IPS-15b (cell line): ENCODE results near the gene FAM90A26.
"Not testable (repeated sequence)": the region's sequence is repeated elsewhere in the genome, so short reads cannot be mapped to it uniquely, and the experiment has no call there.

Source experiments
- H3K27me3 ChIP-seq: one replicate; pipeline ENCODE4 v1.6.1; 2013; ENCODE audit warnings: low read length; ENCODE audit not compliant: control insufficient read depth, insufficient read depth
- H3K36me3 ChIP-seq: one replicate; pipeline ENCODE4 v1.6.1; 2013; ENCODE audit warnings: low read length; ENCODE audit not compliant: control insufficient read depth, insufficient read depth
- H3K4me1 ChIP-seq: one replicate; pipeline ENCODE4 v1.6.1; 2013; ENCODE audit warnings: mild to moderate bottlenecking, low read length; ENCODE audit not compliant: control insufficient read depth, insufficient read depth
- H3K4me3 ChIP-seq: one replicate; pipeline ENCODE4 v1.5.1; 2013; ENCODE audit warnings: low read depth, low read length
- H3K9ac ChIP-seq: one replicate; pipeline ENCODE4 v1.6.1; 2013; ENCODE audit warnings: low read depth, mild to moderate bottlenecking, low read length
- H3K9me3 ChIP-seq: one replicate; pipeline ENCODE4 v1.6.1; 2013; ENCODE audit warnings: mild to moderate bottlenecking, low read length; ENCODE audit not compliant: control insufficient read depth, insufficient read depth

Gene FAM90A26

GRCh38 chr4:9214701-9215100 lies 44.5 kb downstream of the FAM90A26 start:
- not testable (repeated sequence) for H3K9ac ChIP-seq, H3K9me3 ChIP-seq, H3K4me1 ChIP-seq, H3K4me3 ChIP-seq, H3K27me3 ChIP-seq, H3K36me3 ChIP-seq

GRCh38 chr4:9215105-9215504 lies 44.9 kb downstream of the FAM90A26 start, which contains the start of gene USP17L11:
TSS of gene USP17L11 (plus strand) at chr4:9215405. CDS start at chr4:9215405, 0 bp downstream.
- H3K27me3 ChIP-seq, H3K9ac ChIP-seq, H3K4me3 ChIP-seq, H3K9me3 ChIP-seq, H3K36me3 ChIP-seq, H3K4me1 ChIP-seq: not testable (repeated sequence)

GRCh38 chr4:9219852-9220251 lies 49.6 kb downstream of the FAM90A26 start, which contains the start of gene USP17L12:
TSS of gene USP17L12 (plus strand) at chr4:9220152. CDS start at chr4:9220152, 0 bp downstream.
- not testable (repeated sequence) for H3K9ac ChIP-seq, H3K27me3 ChIP-seq, H3K4me3 ChIP-seq, H3K9me3 ChIP-seq, H3K36me3 ChIP-seq, H3K4me1 ChIP-seq

DNA sequence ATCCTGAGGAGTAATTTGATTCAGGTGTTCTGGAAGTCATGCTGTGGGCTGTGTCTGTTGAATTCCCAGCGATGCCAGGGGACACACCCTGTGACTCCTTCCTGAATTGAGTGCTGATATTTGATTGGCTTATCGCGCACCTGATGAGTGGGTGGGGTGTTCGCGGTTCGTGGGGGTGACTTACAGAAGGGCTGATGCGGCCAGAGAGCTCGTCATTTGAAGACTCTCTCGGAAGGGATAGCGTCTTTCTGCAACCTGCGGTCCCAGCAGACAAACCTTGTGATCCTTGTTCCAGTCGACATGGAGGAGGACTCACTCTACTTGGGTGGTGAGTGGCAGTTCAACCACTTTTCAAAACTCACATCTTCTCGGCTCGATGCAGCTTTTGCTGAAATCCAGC lies 54.4 kb downstream of the FAM90A26 start, which contains the start of gene USP17L13:
TSS of gene USP17L13 (plus strand) at position 301 of the 400 bp plus-strand sequence. CDS start at position 301, 0 bp downstream.
- H3K4me1 ChIP-seq, H3K36me3 ChIP-seq, H3K9ac ChIP-seq: not testable (repeated sequence)

More for the DNA sequence above, 54.4 kb downstream of the FAM90A26 start, which contains the start of gene USP17L13:
- H3K27me3 ChIP-seq, H3K4me3 ChIP-seq, H3K9me3 ChIP-seq: not testable (repeated sequence)
